Mesenchymal stem cell (in vitro differentiated cells and primary cell): ENCODE measurements around the gene PHF19.

Experiments used
- DNase-seq: peaks from one replicate; pipeline ENCODE4 v3.0.0-alpha.2; 2013
- H2AFZ ChIP-seq: one replicate; pipeline ENCODE4 v1.6.1; 2013; ENCODE audit warnings: low read depth, mild to moderate bottlenecking, control low read depth, inconsistent platforms, low read length, moderate library complexity
- H2AK5ac ChIP-seq: 2 replicates; pipeline ENCODE4 v1.6.1; 2013; ENCODE audit warnings: low read length, moderate library complexity, mild to moderate bottlenecking, inconsistent platforms; ENCODE audit not compliant: severe bottlenecking
- H2BK120ac ChIP-seq: one replicate; pipeline ENCODE4 v1.6.1; 2013; ENCODE audit warnings: low read depth, mild to moderate bottlenecking, inconsistent platforms, low read length, moderate library complexity
- H2BK12ac ChIP-seq, 2 experiments: one replicate each; pipeline ENCODE4 v1.6.1; 2013; ENCODE audit warnings: inconsistent platforms in 2 of 2, low read length in 2 of 2, mild to moderate bottlenecking in 2 of 2, moderate library complexity in 2 of 2, control low read depth in 1 of 2
- H2BK15ac ChIP-seq: one replicate; pipeline ENCODE4 v1.6.1; 2013; ENCODE audit warnings: mild to moderate bottlenecking, low read depth, inconsistent platforms; ENCODE audit not compliant: poor library complexity, severe bottlenecking
- H2BK5ac ChIP-seq: 2 replicates; pipeline ENCODE4 v1.6.1; 2013; ENCODE audit warnings: low read depth, mild to moderate bottlenecking, low read length, control low read depth, inconsistent platforms; ENCODE audit not compliant: poor library complexity, severe bottlenecking
- H3K14ac ChIP-seq, 2 experiments: one replicate each; pipeline ENCODE4 v1.6.1; 2013; ENCODE audit warnings: inconsistent platforms in 2 of 2, low read length in 2 of 2, control low read depth in 1 of 2, mild to moderate bottlenecking in 1 of 2, moderate library complexity in 1 of 2
- H3K18ac ChIP-seq, 2 experiments: one replicate each; pipeline ENCODE4 v1.6.1; 2013; ENCODE audit warnings: inconsistent platforms in 2 of 2, low read length in 2 of 2, control low read depth in 1 of 2, low read depth in 1 of 2, mild to moderate bottlenecking in 1 of 2
- H3K23ac ChIP-seq, 2 experiments: one replicate each; pipeline ENCODE4 v1.6.1; 2013; ENCODE audit warnings: inconsistent platforms in 2 of 2, low read length in 2 of 2, mild to moderate bottlenecking in 2 of 2, moderate library complexity in 2 of 2, control low read depth in 1 of 2
- H3K27ac ChIP-seq: 2 replicates; pipeline ENCODE4 v1.5.1; 2013; ENCODE audit warnings: mild to moderate bottlenecking, moderate library complexity, low read length, control low read depth, inconsistent platforms; ENCODE audit not compliant: poor library complexity, severe bottlenecking
- H3K27me3 ChIP-seq, 2 experiments: 2 replicates each; pipeline versions ENCODE4 v1.6.1 to v1.7.0; 2013; ENCODE audit warnings: low read length in 2 of 2, mild to moderate bottlenecking in 2 of 2, moderate library complexity in 2 of 2, control low read depth in 1 of 2, inconsistent platforms in 1 of 2; ENCODE audit not compliant: control insufficient read depth in 1 of 2, insufficient read depth in 1 of 2
- H3K36me3 ChIP-seq, 2 experiments: 2 replicates each; pipeline versions ENCODE4 v1.6.1 to v1.7.0; 2013; ENCODE audit warnings: low read length in 2 of 2, control low read depth in 1 of 2, inconsistent platforms in 1 of 2, low read depth in 1 of 2, mild to moderate bottlenecking in 1 of 2; ENCODE audit not compliant: insufficient read depth in 2 of 2, control insufficient read depth in 1 of 2
- H3K4ac ChIP-seq, 2 experiments: one replicate each; pipeline ENCODE4 v1.6.1; 2013; ENCODE audit warnings: inconsistent platforms in 2 of 2, low read length in 2 of 2, mild to moderate bottlenecking in 2 of 2, moderate library complexity in 2 of 2, control low read depth in 1 of 2, low read depth in 1 of 2
- H3K4me1 ChIP-seq: 2 replicates; pipeline ENCODE4 v1.6.1; 2013; ENCODE audit warnings: low read depth, low read length, control low read depth; ENCODE audit not compliant: control insufficient read depth, insufficient read depth
- H3K4me2 ChIP-seq: 2 replicates; pipeline ENCODE4 v1.6.1; 2013; ENCODE audit warnings: low read length, mild to moderate bottlenecking, inconsistent platforms; ENCODE audit not compliant: poor library complexity, severe bottlenecking
- H3K4me3 ChIP-seq, 2 experiments: 2 replicates each; pipeline versions ENCODE4 v1.5.1 to v1.7.0; 2013; ENCODE audit warnings: low read length in 2 of 2, mild to moderate bottlenecking in 2 of 2, control low read depth in 1 of 2, low read depth in 1 of 2; ENCODE audit not compliant: insufficient read depth in 1 of 2
- H3K79me1 ChIP-seq: replicated peaks from 2 replicates; pipeline ENCODE4 v1.6.1; 2013; ENCODE audit warnings: mild to moderate bottlenecking, control low read depth, low read length, inconsistent platforms; ENCODE audit not compliant: poor library complexity, severe bottlenecking
- H3K9ac ChIP-seq: 2 replicates; pipeline ENCODE4 v1.7.0; 2013; ENCODE audit warnings: mild to moderate bottlenecking, low read length, moderate library complexity
- H3K9me3 ChIP-seq: 2 replicates; pipeline ENCODE4 v1.7.0; 2013; ENCODE audit warnings: mild to moderate bottlenecking, low read length; ENCODE audit not compliant: control insufficient read depth
- H4K8ac ChIP-seq: one replicate; pipeline ENCODE4 v1.6.1; 2013; ENCODE audit warnings: inconsistent platforms, mild to moderate bottlenecking, low read length, moderate library complexity
- H4K91ac ChIP-seq: one replicate; pipeline ENCODE4 v1.6.1; 2013; ENCODE audit warnings: mild to moderate bottlenecking, low read length, inconsistent platforms
- whole genome bisulfite sequencing: methylation state at CpG from one replicate; pipeline ENCODE4 v1.1.7; 2013; ENCODE audit warnings: mixed read lengths; 5-methylcytosine and 5-hydroxymethylcytosine counted together

PHF19 gene

GRCh38 chr9:120924698-120925534 is 47.9 kb upstream of the PHF19 start:
- no peak overlapping the region for H2AFZ ChIP-seq
- H2BK15ac ChIP-seq, result no peak overlapping the region
- H4K8ac ChIP-seq, result no peak overlapping the region
- DNase-seq, result no peak
- H3K9me3 ChIP-seq, result no peaks in the 10 kb centered on the region
- H3K36me3 ChIP-seq, result no peaks in the 10 kb centered on the region
- peaks cover 3% of the 10 kb centered on the region for H3K79me1 ChIP-seq
- no peak overlapping the region for H2BK5ac ChIP-seq
- H3K4me3 ChIP-seq, result no peak overlapping the region
- H2BK12ac ChIP-seq, result no peak overlapping the region
- H3K4me1 ChIP-seq, result peaks cover 23% of the 10 kb centered on the region
- no peak overlapping the region for H3K4me2 ChIP-seq
- no peak overlapping the region for H3K9ac ChIP-seq
- no peak overlapping the region for H3K23ac ChIP-seq
- no peak overlapping the region for H3K18ac ChIP-seq
- 91% methylated on average over 8 of the region's 11 CpGs for WGBS
- H3K27ac ChIP-seq, result no peak overlapping the region
- H3K14ac ChIP-seq, result no peak overlapping the region
- H3K4ac ChIP-seq, result no peak overlapping the region
- no peak overlapping the region for H2AK5ac ChIP-seq
- H4K91ac ChIP-seq, result no peak overlapping the region
- no peak overlapping the region for H2BK120ac ChIP-seq
- H3K27me3 ChIP-seq, result no peaks in the 10 kb centered on the region

GRCh38 chr9:120923620-120924328 is 46.8 kb upstream of the PHF19 start:
- no peak overlapping the region for H3K18ac ChIP-seq
- H4K8ac ChIP-seq, result no peak overlapping the region
- no peak overlapping the region for H3K23ac ChIP-seq
- H2BK120ac ChIP-seq, result no peak overlapping the region
- no peaks in the 10 kb centered on the region for H3K36me3 ChIP-seq
- no peak overlapping the region for H2AK5ac ChIP-seq
- H3K14ac ChIP-seq, result no peak overlapping the region
- H3K4me1 ChIP-seq, result peaks cover 30% of the 10 kb centered on the region
- peaks cover 2% of the 10 kb centered on the region for H3K79me1 ChIP-seq
- no peak overlapping the region for H3K27ac ChIP-seq
- WGBS, result 95% methylated on average over 10 of the region's 11 CpGs
- no peaks in the 10 kb centered on the region for H3K9me3 ChIP-seq
- H3K4me3 ChIP-seq, result no peak overlapping the region
- H3K9ac ChIP-seq, result no peak overlapping the region
- no peak overlapping the region for H3K4ac ChIP-seq
- no peak for DNase-seq
- no peak overlapping the region for H2AFZ ChIP-seq
- H2BK12ac ChIP-seq, result no peak overlapping the region
- no peak overlapping the region for H3K4me2 ChIP-seq
- peak overlapping the region; percentile 6 for H2BK15ac ChIP-seq
- no peak overlapping the region for H4K91ac ChIP-seq
- no peaks in the 10 kb centered on the region for H3K27me3 ChIP-seq
- H2BK5ac ChIP-seq, result no peak overlapping the region

GRCh38 chr9:120922404-120923195 is 45.6 kb upstream of the PHF19 start:
- Histone ChIP-seq H2BK12ac (no peak overlapping the region), H4K91ac (no peak overlapping the region), H3K4me3 (no peak overlapping the region), H3K9ac (peak overlapping the region; percentile 27), H3K4ac (no peak overlapping the region), H3K14ac (no peak overlapping the region), H3K27me3 (no peaks in the 10 kb centered on the region), H2AK5ac (no peak overlapping the region), H3K27ac (no peak overlapping the region), H2BK120ac (no peak overlapping the region), H3K18ac (no peak overlapping the region), H3K36me3 (no peaks in the 10 kb centered on the region), H3K23ac (no peak overlapping the region), H3K4me1 (peaks cover 27% of the 10 kb centered on the region), H2BK15ac (no peak overlapping the region), H3K79me1 (no peaks in the 10 kb centered on the region), H3K9me3 (peaks cover under 1% of the 10 kb centered on the region), H4K8ac (no peak overlapping the region), H2AFZ (no peak overlapping the region), H3K4me2 (no peak overlapping the region), H2BK5ac (no peak overlapping the region)
- DNase-seq, result no peak
- WGBS, result 95% methylated on average over 4 of the region's 7 CpGs
